NCI-H2107 (cell line): ENCODE data around the gene EEF1AKMT4.

ENCODE experiments used
- DNase-seq: peaks from one replicate; lab custom pipeline; 2025; lab: John Stamatoyannopoulos, UW

The EEF1AKMT4 gene

DNA sequence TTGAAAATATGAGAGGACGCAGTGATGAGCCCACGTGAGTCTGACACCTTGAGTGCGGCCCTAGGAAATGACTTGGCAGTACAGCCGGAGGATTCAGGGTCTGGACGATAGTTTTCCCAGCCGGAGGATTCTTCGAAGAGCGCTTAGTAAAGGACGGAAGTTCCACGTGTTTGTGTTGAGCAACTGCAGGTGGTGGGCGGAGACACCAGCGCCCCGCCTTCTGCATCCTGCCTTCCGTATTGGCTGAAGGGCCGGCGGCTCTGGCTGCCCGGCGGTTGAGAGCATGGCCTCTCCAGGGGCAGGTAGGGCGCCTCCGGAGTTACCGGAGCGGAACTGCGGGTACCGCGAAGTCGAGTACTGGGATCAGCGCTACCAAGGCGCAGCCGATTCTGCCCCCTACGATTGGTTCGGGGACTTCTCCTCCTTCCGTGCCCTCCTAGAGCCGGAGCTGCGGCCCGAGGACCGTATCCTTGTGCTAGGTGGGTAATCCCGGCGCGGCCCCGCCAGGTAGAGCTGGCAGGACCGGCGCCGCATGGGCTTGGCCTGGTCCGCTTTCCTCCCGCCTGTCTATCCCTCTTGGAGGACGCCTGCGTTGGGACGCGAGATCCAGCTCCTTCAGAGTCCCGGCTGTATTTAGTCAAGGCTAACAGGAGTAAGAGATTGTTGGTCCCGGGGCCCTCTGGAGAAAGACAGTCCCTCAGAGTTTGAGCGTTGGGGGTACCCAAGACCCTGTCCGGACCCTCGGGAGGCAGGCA lies at the start of gene EEF1AKMT4:
Gene EEF1AKMT4 (plus strand): TSS at position 261 of the 755 bp plus-strand sequence. CDS start 23 bp downstream, at position 284.
- DNase-seq = peak; percentile 100

GRCh38 chr3:184200825-184201224 lies 48.6 kb upstream of the EEF1AKMT4 start:
- no peak for DNase-seq

GRCh38 chr3:184203526-184203925 lies 45.9 kb upstream of the EEF1AKMT4 start:
- no peak for DNase-seq

GRCh38 chr3:184209146-184209923 lies 40.1 kb upstream of the EEF1AKMT4 start:
- DNase-seq = no peak

DNA sequence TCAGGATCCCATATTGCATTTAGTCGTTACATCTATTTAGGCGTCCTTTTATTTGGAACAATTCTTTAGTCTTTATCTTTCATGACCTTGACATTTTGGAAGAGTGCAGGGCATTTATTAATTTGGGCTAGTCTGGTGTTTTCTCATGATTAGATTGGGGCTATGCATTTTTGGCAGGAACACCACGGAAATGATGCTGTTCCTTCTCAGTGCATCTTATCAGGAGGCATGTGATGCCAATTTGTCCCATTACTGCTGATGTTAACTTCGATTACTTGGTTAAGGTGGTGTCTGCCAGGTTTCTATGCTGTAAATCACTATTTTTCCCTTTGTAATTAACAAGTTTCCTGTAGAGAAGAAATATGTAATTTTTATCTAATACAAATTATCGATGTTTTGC lies 38.2 kb upstream of the EEF1AKMT4 start:
- no peak for DNase-seq

- DNase-seq = no peak
These were observed 37.8 kb upstream of the EEF1AKMT4 start for GRCh38 chr3:184211718-184212117.

DNA sequence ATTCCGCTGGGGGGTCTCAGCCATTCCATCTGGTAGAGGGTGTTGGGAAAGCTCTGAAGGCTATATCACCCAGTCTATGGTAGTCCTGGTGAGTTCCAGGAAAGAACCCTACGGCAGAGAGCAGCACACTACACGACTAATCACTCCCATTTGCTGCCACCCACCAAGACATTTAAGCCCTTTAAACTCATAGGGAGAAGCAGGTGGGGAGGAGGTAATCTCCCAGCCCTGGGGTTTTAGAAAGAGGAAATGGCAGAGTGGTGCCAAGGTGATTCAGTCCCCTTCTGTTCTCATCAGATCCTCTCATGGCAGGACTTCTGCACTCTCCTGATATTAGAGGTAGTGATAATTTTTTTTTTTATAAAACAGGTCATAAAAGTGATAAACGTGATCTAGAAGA lies 30.7 kb upstream of the EEF1AKMT4 start:
- no peak for DNase-seq

- no peak for DNase-seq
These were observed 27.0 kb upstream of the EEF1AKMT4 start for GRCh38 chr3:184222521-184222920.

DNA sequence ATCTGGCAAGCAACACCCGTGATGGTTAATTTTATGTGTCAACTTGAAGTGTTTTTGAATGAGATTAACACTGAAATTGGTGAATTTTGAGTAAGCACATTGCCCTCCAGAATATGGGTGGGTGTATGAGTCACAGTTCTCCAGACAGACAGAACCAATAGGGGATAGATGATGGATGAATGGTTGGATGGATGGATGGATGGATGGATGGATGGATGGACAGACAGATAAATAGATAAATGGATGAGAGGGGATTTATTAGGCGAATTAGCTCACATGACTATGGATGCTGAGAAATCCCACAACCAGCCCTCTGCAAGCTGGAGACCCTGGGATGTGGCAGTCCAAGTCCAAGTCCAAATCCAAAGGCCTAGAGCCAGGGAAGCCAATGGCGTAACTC lies 25.5 kb upstream of the EEF1AKMT4 start:
- no peak for DNase-seq

- no peak for DNase-seq
These were observed 22.0 kb upstream of the EEF1AKMT4 start for GRCh38 chr3:184227481-184227935.

DNA sequence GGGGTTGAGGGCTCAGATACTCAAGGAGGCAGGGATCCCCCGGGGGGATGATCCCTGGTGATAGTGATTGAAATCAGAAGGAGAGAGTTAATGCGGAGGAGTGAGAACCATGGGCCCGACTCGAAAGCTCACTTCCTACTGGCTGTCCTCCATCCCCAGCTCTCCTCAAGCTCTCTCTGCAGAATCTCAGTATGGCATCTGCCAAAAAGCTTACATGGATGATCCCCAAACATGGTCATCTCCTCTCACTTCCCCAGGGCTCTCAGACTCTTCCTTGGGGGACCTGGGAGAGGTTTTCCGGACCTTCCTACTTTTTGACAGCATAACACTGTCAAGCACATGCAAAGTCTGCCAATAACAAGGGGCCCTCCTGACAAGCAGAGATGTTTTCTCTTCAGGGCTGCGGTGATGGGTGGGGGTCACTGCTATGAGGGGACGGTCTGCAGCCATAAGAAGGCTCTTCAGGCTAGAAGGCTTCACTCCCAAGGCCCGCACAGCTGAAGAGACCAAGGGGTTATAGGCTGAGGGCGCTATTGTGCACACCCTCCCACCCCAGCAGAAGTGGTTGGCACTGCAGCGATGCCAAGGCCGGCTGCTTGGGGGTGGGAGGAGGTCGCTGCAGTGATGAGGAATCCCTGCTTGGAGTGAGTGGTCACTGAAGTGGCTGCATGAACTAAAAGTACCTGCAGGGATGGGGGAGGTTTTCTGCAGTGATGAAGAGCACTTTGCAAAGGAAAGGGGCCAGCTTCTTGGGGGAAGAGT lies 20.9 kb upstream of the EEF1AKMT4 start:
- DNase-seq = no peak

- peak; percentile 72 for DNase-seq
These were observed 19.9 kb upstream of the EEF1AKMT4 start, which contains the start of gene VWA5B2 for GRCh38 chr3:184229394-184230080. TSS of gene VWA5B2 (plus strand) at chr3:184229585. CDS start at chr3:184230529, 944 bp downstream.

GRCh38 chr3:184230081-184230602 lies 19.3 kb upstream of the EEF1AKMT4 start:
- DNase-seq = no peak

- DNase-seq = peak; percentile 67
These were observed 18.6 kb upstream of the EEF1AKMT4 start for GRCh38 chr3:184230603-184231528.

- peak; percentile 38 for DNase-seq
These were observed 17.8 kb upstream of the EEF1AKMT4 start for GRCh38 chr3:184231671-184232070.

GRCh38 chr3:184233127-184233843 lies 16.2 kb upstream of the EEF1AKMT4 start:
- no peak for DNase-seq

DNA sequence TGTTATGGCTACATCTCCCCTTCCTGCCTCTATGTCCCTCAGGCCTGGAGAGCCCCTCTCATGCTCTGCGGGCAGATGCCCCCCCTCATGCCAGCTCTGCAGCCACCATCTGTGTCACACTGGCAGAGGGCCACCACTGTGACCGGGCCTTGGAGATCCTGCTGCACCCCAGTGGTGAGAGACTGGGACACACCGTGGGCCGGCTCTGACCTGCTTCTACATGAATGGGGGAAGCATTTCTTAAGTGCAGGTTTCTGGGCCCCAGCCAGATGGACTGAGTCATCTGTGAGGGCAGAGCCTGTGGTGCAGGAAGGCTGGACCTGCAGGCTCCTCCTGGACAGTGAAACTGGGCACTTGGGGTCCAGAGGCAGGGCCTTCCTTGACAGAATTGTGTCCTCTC lies 15.2 kb upstream of the EEF1AKMT4 start:
- no peak for DNase-seq

DNA sequence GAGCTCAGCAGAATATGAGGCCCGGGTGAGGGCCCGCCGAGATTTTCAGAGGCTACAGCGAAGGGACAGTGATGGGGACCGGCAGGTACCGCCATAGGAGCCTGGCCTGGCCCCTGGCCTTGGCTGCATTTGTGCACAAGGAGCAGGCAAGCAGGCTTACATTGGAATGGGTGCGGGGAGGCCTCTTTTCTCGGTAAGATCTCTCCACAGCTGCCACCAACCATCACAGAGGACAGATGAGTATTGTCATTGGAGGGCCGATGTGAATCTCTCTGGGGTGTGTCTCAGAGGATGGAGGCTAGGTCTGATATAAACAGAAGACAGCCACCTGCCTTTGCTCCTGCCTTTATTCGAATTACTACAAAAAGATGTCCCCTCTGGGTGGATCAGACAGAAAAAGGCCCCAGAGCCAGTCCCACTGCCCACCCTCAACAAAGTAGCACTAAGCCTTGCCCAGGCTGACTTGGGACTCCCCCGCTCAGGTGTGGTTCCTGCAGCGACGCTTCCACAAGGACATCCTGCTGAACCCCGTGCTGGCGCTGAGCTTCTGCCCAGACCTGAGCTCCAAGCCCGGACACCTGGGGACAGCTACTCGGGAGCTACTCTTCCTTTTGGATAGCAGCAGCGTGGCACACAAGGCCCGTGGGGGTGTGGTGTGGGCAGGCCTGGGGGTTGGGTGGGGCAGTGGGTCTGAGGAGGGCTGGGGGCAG lies 14.6 kb upstream of the EEF1AKMT4 start:
- DNase-seq = no peak
